ENCODE data around the gene SWAP70.
"Not testable (repeated sequence)": the region's sequence is repeated elsewhere in the genome, so short reads cannot be mapped to it uniquely, and the experiment has no call there.

The SWAP70 gene

GRCh38 chr11:9692691-9693090 lies 28.8 kb downstream of the SWAP70 start:
- no peak for DNase-seq (ENCODE audit: low read depth, low spot score)

GRCh38 chr11:9693801-9694553 lies 30.1 kb downstream of the SWAP70 start:
- DNase-seq (ENCODE audit: low read depth, low spot score): no peak

GRCh38 chr11:9695228-9695627 lies 31.4 kb downstream of the SWAP70 start:
- DNase-seq (ENCODE audit: low read depth, low spot score): not testable (repeated sequence)

DNA sequence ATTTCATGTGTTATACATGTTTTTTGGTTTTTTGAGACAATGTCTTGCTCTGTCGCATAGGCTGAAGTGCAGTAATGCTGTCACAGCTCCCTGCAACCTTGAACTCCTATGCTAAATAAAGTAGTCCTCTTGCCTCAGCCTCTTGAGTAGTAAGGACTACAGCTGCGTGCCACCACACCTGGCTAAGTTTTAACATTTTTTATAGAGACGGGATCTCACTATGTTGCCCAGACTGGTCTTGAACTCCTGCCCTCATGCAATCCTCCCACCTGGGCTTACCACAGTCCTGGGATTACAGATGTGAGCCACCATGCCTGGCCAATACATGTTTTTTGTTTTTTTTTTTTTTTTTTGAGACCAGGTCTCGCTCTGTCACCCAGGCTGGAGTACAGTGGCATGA lies 33.9 kb downstream of the SWAP70 start:
- DNase-seq (ENCODE audit: low read depth, low spot score): no peak

GRCh38 chr11:9700105-9700801 lies 36.4 kb downstream of the SWAP70 start:
- DNase-seq (ENCODE audit: low read depth, low spot score): no peak

- DNase-seq (ENCODE audit: low read depth, low spot score): no peak
These were observed 37.9 kb downstream of the SWAP70 start for GRCh38 chr11:9701799-9702198.

DNA sequence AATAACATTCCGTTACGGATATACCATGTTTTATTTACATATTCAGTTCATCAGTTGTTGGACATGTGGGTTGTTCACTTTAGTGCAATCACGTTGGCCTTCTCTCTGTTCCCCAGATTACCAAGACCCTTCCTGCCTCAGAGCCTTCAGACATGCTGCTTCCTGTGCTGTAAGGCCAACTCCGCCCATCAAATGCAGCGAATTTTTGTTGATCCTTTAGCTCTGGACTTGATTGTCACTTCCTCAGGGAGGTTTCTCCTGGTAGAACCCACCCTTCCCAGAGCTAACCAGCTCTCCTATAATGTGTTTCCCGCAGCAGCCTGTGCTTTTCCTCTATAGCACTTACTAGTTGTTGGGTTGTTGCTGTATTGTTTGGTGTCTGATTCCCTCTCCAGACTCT lies 39.4 kb downstream of the SWAP70 start:
- no peak for DNase-seq (ENCODE audit: low read depth, low spot score)

GRCh38 chr11:9704037-9704436 lies 40.2 kb downstream of the SWAP70 start:
- DNase-seq (ENCODE audit: low read depth, low spot score): no peak

GRCh38 chr11:9704620-9705019 lies 40.7 kb downstream of the SWAP70 start:
- no peak for DNase-seq (ENCODE audit: low read depth, low spot score)

GRCh38 chr11:9705361-9705760 lies 41.5 kb downstream of the SWAP70 start:
- DNase-seq (ENCODE audit: low read depth, low spot score): not testable (repeated sequence)

- no peak for DNase-seq (ENCODE audit: low read depth, low spot score)
These were observed 44.7 kb downstream of the SWAP70 start for GRCh38 chr11:9708544-9708943.

DNA sequence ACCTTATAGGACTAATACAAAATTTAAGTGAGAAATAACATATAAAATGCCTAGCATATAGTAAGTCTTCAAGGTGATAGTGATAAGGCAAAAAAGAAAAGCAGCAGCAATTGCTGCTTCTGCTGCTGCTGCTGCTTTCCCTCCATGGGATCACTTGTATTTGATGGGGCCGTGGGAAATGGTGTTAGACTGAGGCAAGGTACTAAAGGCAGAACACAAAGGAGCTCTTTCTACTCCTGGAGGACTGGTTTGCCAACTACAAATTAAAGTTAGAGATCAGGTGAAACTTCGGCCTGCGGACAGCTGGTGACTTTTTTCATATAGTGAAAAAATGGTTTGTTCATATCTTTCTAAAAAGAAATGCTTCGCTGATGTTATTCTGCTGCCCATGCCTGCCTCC lies 46.3 kb downstream of the SWAP70 start:
- DNase-seq (ENCODE audit: low read depth, low spot score): no peak

DNA sequence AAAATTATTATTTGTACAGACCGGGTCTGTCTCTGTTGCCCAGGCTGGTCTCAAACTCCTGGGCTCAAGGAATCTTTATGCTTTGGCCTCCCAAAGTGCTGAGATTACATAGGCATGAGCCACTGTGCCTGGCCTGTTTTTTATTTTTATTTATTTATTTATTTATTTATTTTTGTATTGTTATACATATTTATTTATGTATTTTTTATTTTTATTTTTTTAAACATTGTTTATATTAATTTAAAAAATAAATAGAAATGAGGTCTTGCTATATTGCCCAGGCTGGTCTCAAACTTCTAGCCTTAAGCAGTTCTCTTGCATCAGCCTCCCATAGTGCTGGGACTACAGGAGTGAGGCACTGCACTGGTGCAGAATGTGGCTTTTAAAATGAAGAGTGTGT lies 47.0 kb downstream of the SWAP70 start:
- DNase-seq (ENCODE audit: low read depth, low spot score): no peak

- DNase-seq (ENCODE audit: low read depth, low spot score): no peak
These were observed 47.8 kb downstream of the SWAP70 start for GRCh38 chr11:9711454-9712307.

DNA sequence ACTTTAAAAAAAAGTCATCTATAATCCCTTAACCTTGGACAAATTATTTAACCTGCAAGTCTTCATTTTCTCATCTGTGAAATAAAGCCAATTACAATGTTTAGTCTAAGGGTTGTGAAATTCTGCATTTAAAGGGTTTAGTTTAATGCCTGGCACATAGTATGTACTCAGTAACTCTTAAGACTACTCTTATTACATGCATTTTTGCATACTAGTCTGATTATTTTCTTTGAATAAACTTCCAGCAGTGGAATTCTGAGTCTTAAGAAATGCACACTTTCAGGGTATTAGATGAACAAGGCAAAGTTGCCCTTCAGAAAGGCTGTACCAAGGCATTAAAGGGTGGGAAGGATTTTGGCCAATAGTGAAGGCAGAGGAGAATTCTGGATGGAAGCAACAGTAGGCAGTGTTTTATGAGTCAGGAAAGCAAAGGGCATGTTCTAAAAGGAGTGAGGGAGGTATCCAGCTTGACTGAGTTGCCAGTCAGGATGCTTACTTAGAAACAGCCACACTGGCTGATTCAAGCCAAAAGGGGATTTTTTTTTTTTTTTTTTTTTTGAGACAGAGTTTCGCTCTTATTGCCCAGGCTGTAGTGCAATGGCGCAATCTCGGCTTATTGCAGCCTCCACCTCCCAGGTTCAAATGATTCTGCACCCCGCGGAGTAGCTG lies 50.5 kb downstream of the SWAP70 start:
- no peak for DNase-seq (ENCODE audit: low read depth, low spot score)

GRCh38 chr11:9716275-9717039 lies 52.6 kb downstream of the SWAP70 start:
- no peak for DNase-seq (ENCODE audit: low read depth, low spot score)

DNA sequence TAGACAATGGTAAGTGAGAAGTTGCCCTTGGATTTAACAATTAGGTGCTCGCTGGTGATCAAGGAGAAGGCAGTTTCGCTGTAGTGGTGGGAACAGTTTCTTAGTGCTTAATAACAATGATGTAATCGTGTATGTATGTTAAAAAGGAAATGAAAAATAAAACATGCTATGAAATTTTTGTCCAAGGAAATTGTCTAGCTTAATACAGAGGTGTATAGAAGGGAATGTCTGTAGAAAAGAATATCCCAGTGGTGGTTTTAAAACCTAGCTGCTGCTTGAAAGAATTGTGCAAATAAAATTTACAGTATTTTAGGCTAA lies 53.1 kb downstream of the SWAP70 start:
- no peak for DNase-seq (ENCODE audit: low read depth, low spot score)

DNA sequence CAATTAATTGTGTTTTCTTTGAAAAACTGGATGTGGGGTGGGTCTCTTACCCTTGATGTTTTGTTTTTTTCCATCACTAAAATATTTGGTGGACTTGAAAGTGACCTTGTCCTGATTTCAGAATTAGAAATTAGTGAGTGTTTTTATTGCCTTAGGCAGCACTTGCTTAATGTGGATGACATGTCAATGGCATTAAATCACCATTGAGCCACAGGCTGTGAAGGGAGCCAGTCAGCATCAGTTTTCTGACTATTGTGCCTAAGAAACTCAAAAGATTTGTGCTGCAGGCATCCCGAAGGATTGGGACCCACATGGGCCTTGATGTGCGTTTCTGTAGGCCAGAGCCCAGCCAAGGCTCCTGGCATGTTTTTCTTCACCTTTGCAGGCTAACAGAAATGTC lies 53.8 kb downstream of the SWAP70 start:
- no peak for DNase-seq (ENCODE audit: low read depth, low spot score)

GRCh38 chr11:9718147-9718546 lies 54.3 kb downstream of the SWAP70 start:
- DNase-seq (ENCODE audit: low read depth, low spot score): no peak

GRCh38 chr11:9719566-9720289 lies 55.9 kb downstream of the SWAP70 start:
- DNase-seq (ENCODE audit: low read depth, low spot score): no peak

DNA sequence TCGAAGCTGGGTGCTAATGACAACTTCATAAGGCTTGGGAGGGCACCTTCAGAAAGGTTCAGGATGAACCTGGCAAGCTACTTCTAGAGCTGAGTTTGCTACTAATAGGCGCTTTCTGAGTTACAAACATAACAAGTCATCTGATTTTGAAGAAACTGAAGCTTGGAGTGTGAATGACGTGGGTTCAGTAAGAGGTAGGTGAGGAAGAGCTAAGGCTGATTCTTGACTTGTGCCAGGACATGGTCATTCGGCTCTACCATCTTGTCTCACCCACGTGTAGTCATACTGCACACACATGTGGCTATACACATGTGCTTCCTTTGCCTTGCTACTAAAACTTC lies 56.4 kb downstream of the SWAP70 start:
- no peak for DNase-seq (ENCODE audit: low read depth, low spot score)
